Kidney capillary endothelial cell (primary cell): ENCODE results near the gene INTS3.

ENCODE experiments used
- DNase-seq: peaks from one replicate; pipeline ENCODE4 v3.0.0-alpha.2; 2018; ENCODE audit warnings: low spot score

The INTS3 gene, protein sequence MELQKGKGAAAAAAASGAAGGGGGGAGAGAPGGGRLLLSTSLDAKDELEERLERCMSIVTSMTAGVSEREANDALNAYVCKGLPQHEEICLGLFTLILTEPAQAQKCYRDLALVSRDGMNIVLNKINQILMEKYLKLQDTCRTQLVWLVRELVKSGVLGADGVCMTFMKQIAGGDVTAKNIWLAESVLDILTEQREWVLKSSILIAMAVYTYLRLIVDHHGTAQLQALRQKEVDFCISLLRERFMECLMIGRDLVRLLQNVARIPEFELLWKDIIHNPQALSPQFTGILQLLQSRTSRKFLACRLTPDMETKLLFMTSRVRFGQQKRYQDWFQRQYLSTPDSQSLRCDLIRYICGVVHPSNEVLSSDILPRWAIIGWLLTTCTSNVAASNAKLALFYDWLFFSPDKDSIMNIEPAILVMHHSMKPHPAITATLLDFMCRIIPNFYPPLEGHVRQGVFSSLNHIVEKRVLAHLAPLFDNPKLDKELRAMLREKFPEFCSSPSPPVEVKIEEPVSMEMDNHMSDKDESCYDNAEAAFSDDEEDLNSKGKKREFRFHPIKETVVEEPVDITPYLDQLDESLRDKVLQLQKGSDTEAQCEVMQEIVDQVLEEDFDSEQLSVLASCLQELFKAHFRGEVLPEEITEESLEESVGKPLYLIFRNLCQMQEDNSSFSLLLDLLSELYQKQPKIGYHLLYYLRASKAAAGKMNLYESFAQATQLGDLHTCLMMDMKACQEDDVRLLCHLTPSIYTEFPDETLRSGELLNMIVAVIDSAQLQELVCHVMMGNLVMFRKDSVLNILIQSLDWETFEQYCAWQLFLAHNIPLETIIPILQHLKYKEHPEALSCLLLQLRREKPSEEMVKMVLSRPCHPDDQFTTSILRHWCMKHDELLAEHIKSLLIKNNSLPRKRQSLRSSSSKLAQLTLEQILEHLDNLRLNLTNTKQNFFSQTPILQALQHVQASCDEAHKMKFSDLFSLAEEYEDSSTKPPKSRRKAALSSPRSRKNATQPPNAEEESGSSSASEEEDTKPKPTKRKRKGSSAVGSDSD

DNA sequence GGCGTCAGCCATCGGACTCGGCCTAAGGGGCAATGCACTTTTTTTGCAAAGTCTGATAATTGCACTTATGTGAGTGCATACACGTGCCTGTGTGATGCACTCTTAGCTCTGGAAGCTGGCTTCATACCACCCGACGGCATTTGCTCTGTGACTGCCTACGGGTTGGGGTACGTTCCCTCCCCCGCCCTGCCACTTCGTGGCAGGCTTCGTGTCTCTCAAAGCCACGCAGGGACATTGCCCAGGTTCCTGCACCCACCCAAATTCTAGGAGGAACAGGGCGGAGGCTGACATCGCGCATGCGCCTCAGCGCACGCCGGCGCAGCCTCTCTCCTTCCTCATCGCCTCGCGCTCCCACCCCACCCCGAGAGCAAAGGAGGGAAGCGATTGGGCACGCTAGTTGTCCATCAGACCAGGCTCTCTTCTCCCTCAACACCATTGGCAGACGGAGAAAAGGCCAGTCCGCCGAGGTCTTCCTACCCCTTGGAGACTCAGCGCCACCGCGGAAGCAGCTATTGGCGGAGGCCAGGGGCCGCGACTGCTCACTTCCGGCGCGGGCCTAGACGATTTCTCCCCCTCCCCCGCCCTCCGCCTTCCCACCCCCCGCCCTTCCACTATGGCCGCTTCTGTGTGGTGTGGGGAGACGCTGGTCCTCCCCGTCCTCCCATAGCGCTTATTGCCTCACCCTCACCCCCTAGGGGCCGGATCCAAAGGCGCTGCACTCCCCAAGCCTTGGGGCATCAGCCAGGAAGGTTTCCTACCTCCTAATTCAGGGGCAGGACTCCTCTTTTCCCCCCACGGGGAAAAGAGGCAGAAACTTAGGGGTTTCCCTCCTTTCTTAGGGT, at the start of gene INTS3:
INTS3 (plus strand) TSS at position 588 of the 842 bp plus-strand sequence. CDS start 585 bp downstream, outside the sequence.
- peak; percentile 100 for DNase-seq

DNA sequence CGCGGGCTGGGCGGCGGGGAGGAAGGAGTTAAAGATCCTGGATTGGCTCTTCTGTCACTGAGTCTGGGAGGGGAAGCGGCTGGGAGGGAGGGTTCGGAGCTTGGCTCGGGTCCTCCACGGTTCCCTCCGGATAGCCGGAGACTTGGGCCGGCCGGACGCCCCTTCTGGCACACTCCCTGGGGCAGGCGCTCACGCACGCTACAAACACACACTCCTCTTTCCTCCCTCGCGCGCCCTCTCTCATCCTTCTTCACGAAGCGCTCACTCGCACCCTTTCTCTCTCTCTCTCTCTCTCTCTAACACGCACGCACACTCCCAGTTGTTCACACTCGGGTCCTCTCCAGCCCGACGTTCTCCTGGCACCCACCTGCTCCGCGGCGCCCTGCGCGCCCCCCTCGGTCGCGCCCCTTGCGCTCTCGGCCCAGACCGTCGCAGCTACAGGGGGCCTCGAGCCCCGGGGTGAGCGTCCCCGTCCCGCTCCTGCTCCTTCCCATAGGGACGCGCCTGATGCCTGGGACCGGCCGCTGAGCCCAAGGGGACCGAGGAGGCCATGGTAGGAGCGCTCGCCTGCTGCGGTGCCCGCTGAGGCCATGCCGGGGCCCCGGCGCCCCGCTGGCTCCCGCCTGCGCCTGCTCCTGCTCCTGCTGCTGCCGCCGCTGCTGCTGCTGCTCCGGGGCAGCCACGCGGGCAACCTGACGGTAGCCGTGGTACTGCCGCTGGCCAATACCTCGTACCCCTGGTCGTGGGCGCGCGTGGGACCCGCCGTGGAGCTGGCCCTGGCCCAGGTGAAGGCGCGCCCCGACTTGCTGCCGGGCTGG, 49.1 kb upstream of the INTS3 start, which contains the start of gene NPR1:
NPR1 (plus strand) TSS at position 170 of the 818 bp plus-strand sequence; CDS start at position 591, 421 bp downstream.
- DNase-seq, result peak; percentile 36

DNA sequence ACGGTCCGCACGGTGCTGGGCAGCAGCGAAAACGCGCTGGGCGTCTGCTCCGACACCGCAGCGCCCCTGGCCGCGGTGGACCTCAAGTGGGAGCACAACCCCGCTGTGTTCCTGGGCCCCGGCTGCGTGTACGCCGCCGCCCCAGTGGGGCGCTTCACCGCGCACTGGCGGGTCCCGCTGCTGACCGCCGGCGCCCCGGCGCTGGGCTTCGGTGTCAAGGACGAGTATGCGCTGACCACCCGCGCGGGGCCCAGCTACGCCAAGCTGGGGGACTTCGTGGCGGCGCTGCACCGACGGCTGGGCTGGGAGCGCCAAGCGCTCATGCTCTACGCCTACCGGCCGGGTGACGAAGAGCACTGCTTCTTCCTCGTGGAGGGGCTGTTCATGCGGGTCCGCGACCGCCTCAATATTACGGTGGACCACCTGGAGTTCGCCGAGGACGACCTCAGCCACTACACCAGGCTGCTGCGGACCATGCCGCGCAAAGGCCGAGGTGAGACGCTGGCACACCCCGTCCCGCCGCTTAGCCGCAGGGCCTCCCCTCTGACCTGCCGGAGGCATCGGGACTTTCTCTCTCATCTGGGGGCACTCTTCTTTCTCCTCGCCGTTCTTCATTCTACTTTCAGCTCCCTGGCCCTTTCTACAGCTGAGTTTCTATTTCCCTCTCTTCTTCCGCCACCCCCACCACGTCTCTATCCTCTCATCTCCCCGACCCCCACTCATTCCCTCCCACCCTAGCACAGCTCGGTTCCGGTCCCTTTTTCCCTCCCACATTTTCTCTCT, 48.3 kb upstream of the INTS3 start:
- no peak for DNase-seq

DNA sequence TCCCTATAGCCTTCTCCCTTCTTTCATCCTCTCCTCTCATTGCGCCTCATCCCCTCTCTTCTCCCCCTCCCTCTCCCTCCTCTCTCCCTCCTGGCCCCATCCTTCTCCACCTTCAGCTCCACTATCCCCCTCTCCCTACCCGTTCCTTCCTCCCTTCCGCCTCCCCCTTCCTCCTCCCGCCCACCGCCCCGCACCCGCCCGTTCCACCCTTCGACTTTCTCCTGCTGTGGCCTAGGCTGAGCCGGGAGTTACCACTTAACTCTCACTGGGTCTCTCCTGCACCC, 47.8 kb upstream of the INTS3 start:
- DNase-seq, result no peak

DNA sequence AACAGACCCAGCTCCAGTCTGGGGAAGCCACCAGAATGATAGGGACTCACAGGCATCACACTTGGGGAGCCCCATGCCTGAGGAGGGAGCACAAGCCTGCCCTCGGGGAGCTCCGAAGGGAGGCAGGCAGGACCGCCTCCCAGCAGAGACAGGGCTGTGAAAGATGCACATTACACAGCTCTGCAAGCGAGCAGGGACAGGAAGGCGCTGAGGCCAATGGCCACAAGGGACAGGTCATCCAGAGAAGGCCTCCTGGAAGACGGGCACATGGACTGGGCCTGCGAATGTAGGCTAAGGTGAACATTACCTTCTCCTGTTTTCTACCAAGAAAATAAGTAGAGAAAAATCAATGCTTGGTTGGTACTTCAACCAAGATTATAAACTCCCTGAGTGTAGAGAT, 45.1 kb upstream of the INTS3 start:
- no peak for DNase-seq

DNA sequence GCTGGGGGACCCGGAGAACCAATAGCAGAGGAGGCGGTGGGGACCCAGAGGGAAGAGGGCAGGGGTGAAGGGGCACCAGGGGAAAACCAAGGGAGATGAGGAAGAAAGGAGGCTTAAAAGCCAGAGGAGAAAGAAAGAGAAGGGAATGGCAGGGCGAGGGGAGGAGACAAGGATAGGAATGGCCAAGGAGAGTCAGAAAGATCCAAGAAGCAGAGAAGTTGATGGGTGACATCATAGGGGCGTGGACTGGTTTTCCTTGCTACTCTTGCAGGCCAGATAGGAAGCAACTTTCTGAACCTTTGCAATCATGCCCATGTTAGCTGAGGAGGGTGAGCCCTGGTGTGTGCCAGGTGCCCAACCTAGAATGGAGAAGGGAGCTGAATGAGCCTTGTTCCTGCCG, 44.0 kb upstream of the INTS3 start:
- DNase-seq, result no peak

DNA sequence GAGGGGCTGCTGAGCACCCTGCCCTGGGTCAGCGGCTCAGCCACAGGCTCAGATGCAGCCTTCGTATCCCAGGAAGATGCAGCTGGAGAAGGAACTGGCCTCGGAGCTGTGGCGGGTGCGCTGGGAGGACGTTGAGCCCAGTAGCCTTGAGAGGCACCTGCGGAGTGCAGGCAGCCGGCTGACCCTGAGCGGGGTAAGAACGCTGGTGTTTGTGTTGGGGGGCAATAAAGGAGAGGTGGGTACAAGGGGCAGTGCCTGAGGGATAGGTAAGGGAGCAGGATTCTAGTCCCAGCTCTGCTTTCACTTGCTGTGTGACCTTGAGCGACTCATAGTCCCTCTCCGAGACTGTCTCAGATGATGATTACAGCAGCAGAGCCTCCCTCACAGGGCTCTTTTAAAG, 43.0 kb upstream of the INTS3 start:
- no peak for DNase-seq

DNA sequence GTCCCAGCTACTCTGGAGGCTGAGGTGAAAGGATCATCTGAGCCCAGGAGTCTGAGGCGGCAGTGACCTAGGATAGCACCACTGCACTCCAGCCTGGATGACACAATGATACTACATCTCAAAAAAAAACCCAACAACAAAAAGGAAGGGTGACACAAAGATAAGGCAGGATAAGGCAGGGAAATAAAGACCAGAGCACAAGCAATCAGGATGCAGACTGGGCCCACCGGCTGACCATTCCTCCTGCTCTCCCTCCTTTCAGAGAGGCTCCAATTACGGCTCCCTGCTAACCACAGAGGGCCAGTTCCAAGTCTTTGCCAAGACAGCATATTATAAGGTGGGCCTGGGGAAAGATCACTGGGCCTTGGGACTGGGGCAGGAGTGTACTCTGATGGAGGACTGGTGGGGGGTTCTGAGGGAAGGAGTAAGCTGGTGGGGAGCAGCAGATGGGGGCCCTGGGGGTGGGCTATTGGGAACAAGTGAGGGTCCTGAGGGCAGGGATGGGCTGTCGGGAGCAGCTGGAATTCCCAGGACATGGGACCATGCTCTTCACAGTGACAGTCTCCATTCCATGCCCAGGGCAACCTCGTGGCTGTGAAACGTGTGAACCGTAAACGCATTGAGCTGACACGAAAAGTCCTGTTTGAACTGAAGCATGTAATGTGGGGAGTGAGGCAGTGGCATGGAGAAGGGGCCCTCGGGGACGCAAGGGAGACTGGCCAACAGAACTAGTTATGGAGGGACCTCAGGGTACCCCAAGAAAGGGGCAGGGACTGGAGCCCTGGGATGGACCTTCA, 42.1 kb upstream of the INTS3 start:
- DNase-seq, result no peak

DNA sequence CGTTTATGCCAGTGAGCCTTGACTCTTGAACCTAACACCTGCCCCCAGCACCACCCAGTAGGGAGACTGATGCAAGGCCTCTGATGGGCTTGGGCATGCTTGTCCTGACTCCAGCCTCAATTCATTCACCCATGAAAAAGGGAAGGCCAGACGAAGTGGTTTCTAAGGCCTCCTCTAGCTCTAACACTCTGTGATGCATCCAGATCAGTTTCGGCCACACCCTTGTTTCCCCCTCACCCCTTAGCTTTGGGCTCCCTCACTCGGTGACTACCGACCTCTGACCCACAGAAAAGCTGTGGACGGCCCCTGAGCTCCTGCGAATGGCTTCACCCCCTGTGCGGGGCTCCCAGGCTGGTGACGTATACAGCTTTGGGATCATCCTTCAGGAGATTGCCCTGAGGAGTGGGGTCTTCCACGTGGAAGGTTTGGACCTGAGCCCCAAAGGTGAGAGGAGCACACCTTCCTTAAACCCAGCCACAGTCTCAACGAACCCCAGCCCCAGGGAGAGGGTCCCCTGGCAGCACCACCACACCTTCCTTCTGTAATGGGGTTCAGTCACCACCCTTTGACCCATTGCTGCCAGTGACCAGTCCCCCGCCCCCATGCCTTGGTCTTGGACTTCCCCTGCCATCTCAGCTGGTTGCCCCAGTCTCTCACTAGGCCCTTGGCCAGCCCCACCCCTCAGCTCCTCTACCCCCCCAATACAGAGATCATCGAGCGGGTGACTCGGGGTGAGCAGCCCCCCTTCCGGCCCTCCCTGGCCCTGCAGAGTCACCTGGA, 40.3 kb upstream of the INTS3 start:
- DNase-seq, result no peak

DNA sequence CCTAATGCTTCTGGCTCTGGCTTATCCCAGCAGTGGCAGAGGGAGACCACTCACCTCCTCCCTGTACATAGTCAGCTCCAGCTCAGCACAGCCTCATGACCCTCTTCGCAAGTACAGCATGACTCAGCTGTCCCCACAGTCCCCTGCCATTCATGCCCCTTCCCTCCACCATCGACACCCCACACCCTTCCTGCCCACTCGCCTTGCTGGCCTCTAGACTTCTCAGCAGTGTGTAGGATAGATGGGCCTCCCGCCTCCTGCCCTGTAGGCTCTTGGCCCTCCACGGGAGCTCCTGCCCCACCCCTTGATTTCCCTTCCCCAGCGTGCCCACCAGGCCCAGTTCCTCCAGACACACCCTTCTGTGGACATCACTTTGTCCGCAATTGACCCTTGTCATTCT, 39.6 kb upstream of the INTS3 start:
- no peak for DNase-seq

DNA sequence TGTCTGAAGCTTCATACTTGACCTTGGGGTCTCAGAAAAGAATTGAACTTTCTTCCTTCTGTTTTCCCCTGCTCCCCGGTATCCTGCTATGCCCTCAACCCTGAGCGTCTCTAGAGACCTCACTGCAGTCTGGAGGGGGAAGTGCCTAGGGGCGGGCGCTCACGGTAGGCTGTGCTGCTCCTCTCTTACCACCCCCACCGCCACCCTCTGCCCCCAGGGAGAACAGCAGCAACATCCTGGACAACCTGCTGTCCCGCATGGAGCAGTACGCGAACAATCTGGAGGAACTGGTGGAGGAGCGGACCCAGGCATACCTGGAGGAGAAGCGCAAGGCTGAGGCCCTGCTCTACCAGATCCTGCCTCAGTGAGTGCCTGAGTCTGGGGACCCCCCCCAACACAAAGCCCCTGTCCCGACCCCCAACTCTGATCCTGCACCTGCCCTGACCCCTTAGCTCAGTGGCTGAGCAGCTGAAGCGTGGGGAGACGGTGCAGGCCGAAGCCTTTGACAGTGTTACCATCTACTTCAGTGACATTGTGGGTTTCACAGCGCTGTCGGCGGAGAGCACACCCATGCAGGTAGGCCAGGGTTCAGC, 39.0 kb upstream of the INTS3 start:
- no peak for DNase-seq

DNA sequence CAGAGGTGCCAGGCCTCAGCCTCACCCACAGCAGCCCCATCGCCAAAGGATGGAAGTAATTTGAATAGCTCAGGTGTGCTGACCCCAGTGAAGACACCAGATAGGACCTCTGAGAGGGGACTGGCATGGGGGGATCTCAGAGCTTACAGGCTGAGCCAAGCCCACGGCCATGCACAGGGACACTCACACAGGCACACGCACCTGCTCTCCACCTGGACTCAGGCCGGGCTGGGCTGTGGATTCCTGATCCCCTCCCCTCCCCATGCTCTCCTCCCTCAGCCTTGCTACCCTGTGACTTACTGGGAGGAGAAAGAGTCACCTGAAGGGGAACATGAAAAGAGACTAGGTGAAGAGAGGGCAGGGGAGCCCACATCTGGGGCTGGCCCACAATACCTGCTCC, 34.4 kb upstream of the INTS3 start:
- no peak for DNase-seq

DNA sequence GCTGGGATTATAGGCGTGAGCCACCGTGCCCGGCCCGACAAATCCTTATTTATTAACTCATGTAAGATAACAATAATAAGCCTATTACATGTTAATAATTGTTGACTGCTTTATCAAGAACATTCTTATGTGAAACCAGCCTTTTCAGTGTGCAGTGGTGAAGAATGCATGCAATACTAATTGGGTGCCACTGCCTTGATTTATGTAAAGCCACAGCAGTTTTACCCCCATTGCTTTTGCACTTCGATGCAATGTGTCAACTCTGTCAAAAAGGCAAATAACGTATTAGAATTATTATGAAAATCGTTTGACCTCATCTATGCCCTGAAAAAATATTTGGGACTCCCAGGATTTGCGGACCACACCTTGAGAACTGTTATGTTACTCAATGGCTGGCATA, 31.1 kb upstream of the INTS3 start:
- DNase-seq, result no peak

DNA sequence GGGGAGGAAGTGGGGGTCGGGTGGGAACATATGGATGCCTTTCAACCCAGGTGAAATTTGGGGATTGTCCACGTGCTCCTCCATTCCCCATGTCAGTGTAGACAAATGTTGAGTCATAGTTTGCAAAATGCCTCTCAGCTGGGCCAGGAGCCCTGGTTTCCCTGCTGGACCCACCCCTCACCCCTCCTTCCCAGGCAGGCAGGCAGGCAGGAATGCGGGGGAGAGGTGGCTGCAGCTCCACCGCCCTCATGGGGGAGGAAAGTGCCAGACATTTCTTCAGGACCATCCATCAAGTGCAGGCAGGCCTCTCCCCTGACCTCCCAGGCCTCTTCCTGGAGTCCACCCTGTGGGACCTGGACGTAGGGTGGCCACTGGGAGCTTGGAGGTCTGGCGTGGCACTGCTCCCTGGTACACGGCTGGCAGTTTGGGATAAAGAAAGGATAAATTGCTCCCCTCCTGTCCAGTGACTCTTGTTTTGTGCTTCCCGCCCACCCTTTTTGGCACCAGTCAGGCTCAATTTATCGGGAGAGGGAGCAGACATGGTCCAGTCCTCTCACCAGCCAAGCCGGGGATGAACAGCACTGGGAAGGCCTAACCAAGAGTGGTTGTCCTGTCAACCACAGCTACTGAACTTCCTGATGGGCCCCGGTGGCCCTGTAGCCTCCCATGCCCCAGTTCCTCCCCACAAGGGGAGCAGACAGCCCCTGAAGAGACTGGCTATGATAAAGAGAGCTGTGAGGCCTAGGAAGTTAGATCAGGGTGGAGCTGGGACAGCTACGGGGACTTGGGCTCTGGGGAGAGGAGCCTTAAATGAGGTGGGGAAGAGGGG, 30.4 kb upstream of the INTS3 start:
- peak; percentile 33 for DNase-seq

DNA sequence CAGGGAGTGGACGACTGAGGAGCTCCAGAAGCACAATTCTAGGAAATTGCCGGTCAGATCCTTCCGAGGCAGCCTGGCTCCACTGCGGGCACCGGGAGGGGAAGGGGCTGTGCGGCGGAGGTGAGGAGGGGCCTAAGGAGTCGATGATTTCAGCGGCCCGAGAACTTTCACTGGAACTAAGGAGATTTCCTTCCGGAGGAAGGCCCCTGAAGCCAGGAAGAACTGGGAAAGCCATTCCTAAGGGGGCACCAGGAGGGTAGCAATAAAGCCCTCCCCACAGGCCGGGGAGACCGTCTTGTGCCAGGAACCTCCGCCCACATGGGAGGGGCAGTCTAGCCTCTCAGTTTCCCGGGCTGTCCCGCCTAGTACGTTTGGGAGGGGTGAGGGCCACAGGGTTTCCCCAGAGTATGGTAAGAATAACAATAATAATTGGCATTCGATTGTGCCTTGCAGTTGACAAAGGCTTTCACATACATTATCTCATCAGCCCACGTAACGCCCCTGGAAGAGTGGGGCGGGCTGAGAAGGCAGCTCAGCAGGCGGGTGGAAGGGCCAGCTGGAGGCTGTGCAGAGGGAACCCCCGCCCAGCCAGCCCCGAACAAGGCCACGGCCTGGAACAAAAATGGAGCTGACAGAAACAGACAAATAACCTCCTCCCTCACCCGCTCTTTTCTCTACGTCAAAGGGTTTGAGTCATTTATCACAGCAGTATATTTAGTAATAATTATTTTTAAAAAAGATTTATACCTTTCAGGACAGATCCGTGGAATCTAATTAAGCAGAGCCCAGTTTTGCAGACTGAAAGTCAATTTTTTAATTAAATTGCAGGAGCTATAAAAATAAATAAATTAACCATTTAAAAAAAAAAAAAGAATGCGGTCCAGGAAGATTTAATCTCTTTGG, 29.6 kb upstream of the INTS3 start:
- DNase-seq, result peak; percentile 75
